ENCODE data around the gene FOXD4L6.
"Not testable (repeated sequence)": the region's sequence is repeated elsewhere in the genome, so short reads cannot be mapped to it uniquely, and the experiment has no call there.

The FOXD4L6 gene

GRCh38 chr9:41098759-41099158, 29.7 kb downstream of the FOXD4L6 start:
- not testable (repeated sequence) for DNase-seq (ENCODE audit: low read depth)

GRCh38 chr9:41095060-41095459, 33.4 kb downstream of the FOXD4L6 start:
- not testable (repeated sequence) for DNase-seq (ENCODE audit: low read depth)

GRCh38 chr9:41094010-41094773, 34.3 kb downstream of the FOXD4L6 start:
- not testable (repeated sequence) for DNase-seq (ENCODE audit: low read depth)

GRCh38 chr9:41090922-41091321, 37.6 kb downstream of the FOXD4L6 start:
- not testable (repeated sequence) for DNase-seq (ENCODE audit: low read depth)

GRCh38 chr9:41090386-41090785, 38.1 kb downstream of the FOXD4L6 start:
- DNase-seq (ENCODE audit: low read depth): not testable (repeated sequence)

GRCh38 chr9:41088450-41089059, 39.9 kb downstream of the FOXD4L6 start:
- DNase-seq (ENCODE audit: low read depth): not testable (repeated sequence)

- DNase-seq (ENCODE audit: low read depth): not testable (repeated sequence)
Measured at GRCh38 chr9:41087929-41088328, 40.6 kb downstream of the FOXD4L6 start.

GRCh38 chr9:41087157-41087780, 41.2 kb downstream of the FOXD4L6 start:
- not testable (repeated sequence) for DNase-seq (ENCODE audit: low read depth)

GRCh38 chr9:41086685-41087084, 41.8 kb downstream of the FOXD4L6 start:
- DNase-seq (ENCODE audit: low read depth): not testable (repeated sequence)

GRCh38 chr9:41086215-41086614, 42.3 kb downstream of the FOXD4L6 start:
- DNase-seq (ENCODE audit: low read depth): not testable (repeated sequence)

- not testable (repeated sequence) for DNase-seq (ENCODE audit: low read depth)
Measured at GRCh38 chr9:41082358-41082757, 46.1 kb downstream of the FOXD4L6 start.

GRCh38 chr9:41079464-41079863, 49.0 kb downstream of the FOXD4L6 start:
- DNase-seq (ENCODE audit: low read depth): not testable (repeated sequence)

GRCh38 chr9:41077586-41077985, 50.9 kb downstream of the FOXD4L6 start:
- DNase-seq (ENCODE audit: low read depth): not testable (repeated sequence)

All from stimulated activated CD8-positive, alpha-beta memory T cell treated with anti-CD3 and anti-CD28 coated beads, Interleukin-15, amount 100 ng/mL, for 1 hour (primary cell).